GM12874 (cell line): ENCODE results near the gene DCAF10.

ENCODE experiments used
- CTCF ChIP-seq: IDR thresholded peaks from 2 replicates; pipeline ENCODE4 v1.5.1; 2011; ENCODE audit warnings: low read depth, mild to moderate bottlenecking, control low read depth, low read length, moderate library complexity; ENCODE audit not compliant: insufficient read depth

DCAF10 gene

GRCh38 chr9:37859043-37859442, 58.4 kb downstream of the DCAF10 start:
- TF ChIP-seq CTCF = no peak

GRCh38 chr9:37862530-37862929, 61.9 kb downstream of the DCAF10 start:
- no peak for TF ChIP-seq CTCF

GRCh38 chr9:37870081-37870798, 69.6 kb downstream of the DCAF10 start:
- TF ChIP-seq CTCF = no peak

GRCh38 chr9:37870799-37871176, 70.2 kb downstream of the DCAF10 start:
- TF ChIP-seq CTCF = no peak

- no peak for TF ChIP-seq CTCF
These were observed 73.4 kb downstream of the DCAF10 start for GRCh38 chr9:37873955-37874354.

GRCh38 chr9:37876376-37876775, 75.8 kb downstream of the DCAF10 start:
- TF ChIP-seq CTCF = no peak

GRCh38 chr9:37880916-37881479, 80.4 kb downstream of the DCAF10 start:
- TF ChIP-seq CTCF = no peak

- no peak for TF ChIP-seq CTCF
These were observed 88.9 kb downstream of the DCAF10 start for GRCh38 chr9:37889536-37889935.
